HepG2 (cell line): ENCODE data around the gene DOCK11.

Source experiments
- NONO ChIP-seq, 2 experiments: fragments of 450-650 bp in 1 of 2; sonication (generic) in 1 of 2; formaldehyde crosslinking in 1 of 2; IDR thresholded peaks in 1 of 2; conservative IDR thresholded peaks in 1 of 2; 2 replicates each; pipeline versions ENCODE4 v1.6.1 to v1.8.0; 2017 to 2022; ENCODE audit warnings: mild to moderate bottlenecking in 1 of 2, missing genetic modification reagents in 1 of 2, moderate library complexity in 1 of 2
- SUZ12 ChIP-seq: fragments of 150-350 bp; IDR thresholded peaks from 2 replicates; pipeline ENCODE4 v1.6.1; 2014; ENCODE audit warnings: low read depth, low read length
- ZNF232 ChIP-seq: sonication (generic); formaldehyde crosslinking; IDR thresholded peaks from 2 replicates; pipeline ENCODE4 v1.4.0; 2020; ENCODE audit warnings: missing genetic modification reagents, borderline replicate concordance
- ZNF274 ChIP-seq: sonication (generic); formaldehyde crosslinking; IDR thresholded peaks from 2 replicates; pipeline ENCODE4 v1.5.1; 2020; ENCODE audit warnings: mild to moderate bottlenecking, missing genetic modification reagents
- TF ChIP-seq, protein P1 (sequence below): sonication (generic); formaldehyde crosslinking; IDR thresholded peaks from 2 replicates; pipeline ENCODE4 v1.5.0; 2020; ENCODE audit warnings: mild to moderate bottlenecking, missing genetic modification reagents, moderate library complexity
- TF ChIP-seq, protein P2 (sequence below): sonication (generic); formaldehyde crosslinking; IDR thresholded peaks from 2 replicates; pipeline ENCODE4 v1.4.0; 2020; ENCODE audit warnings: missing genetic modification reagents

DNA sequence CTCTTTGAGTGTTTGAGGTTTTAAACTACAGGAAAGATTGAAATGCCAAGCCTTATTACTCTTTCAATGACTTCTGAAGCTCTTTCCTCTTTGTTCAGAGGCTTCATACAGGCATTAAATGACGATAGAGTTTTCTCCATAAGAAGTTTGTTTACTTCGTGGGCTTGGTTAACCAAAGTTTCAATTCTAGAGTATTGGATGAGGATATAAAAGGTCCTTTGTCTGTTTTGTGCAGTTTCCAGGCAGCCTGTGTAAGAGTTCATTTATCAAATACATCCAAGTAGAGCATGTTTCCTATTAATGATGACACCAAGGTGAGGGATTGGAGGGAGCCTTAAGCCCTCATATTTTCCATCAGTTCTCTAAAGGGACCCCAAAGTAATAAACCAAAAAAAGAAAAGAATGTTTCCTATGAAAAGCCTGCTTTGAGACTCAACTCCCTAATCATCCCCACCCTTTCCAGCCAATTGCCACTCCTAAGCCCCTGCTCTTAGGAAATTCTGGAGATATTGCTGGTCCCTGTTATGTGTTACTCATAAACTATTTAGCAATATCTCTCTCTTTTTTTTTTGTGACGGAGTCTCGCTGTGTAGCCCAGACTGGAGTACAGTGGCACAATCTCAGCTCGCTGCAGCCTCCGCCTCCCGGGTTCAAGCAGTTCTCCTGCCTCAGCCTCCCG lies 125.6 kb downstream of the DOCK11 start:
- TF ChIP-seq, protein P1, sequence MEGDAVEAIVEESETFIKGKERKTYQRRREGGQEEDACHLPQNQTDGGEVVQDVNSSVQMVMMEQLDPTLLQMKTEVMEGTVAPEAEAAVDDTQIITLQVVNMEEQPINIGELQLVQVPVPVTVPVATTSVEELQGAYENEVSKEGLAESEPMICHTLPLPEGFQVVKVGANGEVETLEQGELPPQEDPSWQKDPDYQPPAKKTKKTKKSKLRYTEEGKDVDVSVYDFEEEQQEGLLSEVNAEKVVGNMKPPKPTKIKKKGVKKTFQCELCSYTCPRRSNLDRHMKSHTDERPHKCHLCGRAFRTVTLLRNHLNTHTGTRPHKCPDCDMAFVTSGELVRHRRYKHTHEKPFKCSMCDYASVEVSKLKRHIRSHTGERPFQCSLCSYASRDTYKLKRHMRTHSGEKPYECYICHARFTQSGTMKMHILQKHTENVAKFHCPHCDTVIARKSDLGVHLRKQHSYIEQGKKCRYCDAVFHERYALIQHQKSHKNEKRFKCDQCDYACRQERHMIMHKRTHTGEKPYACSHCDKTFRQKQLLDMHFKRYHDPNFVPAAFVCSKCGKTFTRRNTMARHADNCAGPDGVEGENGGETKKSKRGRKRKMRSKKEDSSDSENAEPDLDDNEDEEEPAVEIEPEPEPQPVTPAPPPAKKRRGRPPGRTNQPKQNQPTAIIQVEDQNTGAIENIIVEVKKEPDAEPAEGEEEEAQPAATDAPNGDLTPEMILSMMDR: no peak
- TF ChIP-seq ZNF274 (CRISPR knock-in tag) (no peak), SUZ12 (no peak), ZNF232 (CRISPR knock-in tag) (no peak), NONO (IDR thresholded peaks at IDR 0.05) (no peak), NONO (CRISPR knock-in tag; conservative IDR thresholded peaks at IDR 0.05) (no peak)
- TF ChIP-seq, protein P2, sequence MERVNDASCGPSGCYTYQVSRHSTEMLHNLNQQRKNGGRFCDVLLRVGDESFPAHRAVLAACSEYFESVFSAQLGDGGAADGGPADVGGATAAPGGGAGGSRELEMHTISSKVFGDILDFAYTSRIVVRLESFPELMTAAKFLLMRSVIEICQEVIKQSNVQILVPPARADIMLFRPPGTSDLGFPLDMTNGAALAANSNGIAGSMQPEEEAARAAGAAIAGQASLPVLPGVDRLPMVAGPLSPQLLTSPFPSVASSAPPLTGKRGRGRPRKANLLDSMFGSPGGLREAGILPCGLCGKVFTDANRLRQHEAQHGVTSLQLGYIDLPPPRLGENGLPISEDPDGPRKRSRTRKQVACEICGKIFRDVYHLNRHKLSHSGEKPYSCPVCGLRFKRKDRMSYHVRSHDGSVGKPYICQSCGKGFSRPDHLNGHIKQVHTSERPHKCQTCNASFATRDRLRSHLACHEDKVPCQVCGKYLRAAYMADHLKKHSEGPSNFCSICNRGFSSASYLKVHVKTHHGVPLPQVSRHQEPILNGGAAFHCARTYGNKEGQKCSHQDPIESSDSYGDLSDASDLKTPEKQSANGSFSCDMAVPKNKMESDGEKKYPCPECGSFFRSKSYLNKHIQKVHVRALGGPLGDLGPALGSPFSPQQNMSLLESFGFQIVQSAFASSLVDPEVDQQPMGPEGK (CRISPR knock-in tag): no peak
